Measurements from ENCODE around the gene FZD4.

FZD4 gene

GRCh38 chr11:86969258-86969657, 14.1 kb upstream of the FZD4 start:
- no peak for TF ChIP-seq TAF1 (IDR thresholded peaks at IDR 0.05; ENCODE audit: borderline replicate concordance, insufficient read depth, low read length)
- TF ChIP-seq SIN3A (IDR thresholded peaks at IDR 0.05; ENCODE audit: borderline replicate concordance, insufficient read depth, low read length) = no peak
- TF ChIP-seq POLR2AphosphoS5 (IDR thresholded peaks at IDR 0.05; ENCODE audit: low read depth, low read length) = no peak
- TF ChIP-seq REST (IDR thresholded peaks at IDR 0.05; ENCODE audit: insufficient read depth in 1 of 2, low read depth in 2 of 2, low read length in 2 of 2) = no peak
- no peak for TF ChIP-seq FOXP2 (optimal IDR thresholded peaks at IDR 0.05; ENCODE audit: borderline replicate concordance, extremely low read depth, extremely low read length, insufficient read depth)

- TF ChIP-seq TAF1 (IDR thresholded peaks at IDR 0.05; ENCODE audit: borderline replicate concordance, insufficient read depth, low read length) (no peak), REST (IDR thresholded peaks at IDR 0.05; ENCODE audit: insufficient read depth in 1 of 2, low read depth in 2 of 2, low read length in 2 of 2) (no peak), POLR2AphosphoS5 (IDR thresholded peaks at IDR 0.05; ENCODE audit: low read depth, low read length) (no peak), SIN3A (IDR thresholded peaks at IDR 0.05; ENCODE audit: borderline replicate concordance, insufficient read depth, low read length) (no peak), FOXP2 (optimal IDR thresholded peaks at IDR 0.05; ENCODE audit: borderline replicate concordance, extremely low read depth, extremely low read length, insufficient read depth) (no peak)
Observed at GRCh38 chr11:86957976-86958646, 2.9 kb upstream of the FZD4 start.

- no peak for TF ChIP-seq FOXP2 (optimal IDR thresholded peaks at IDR 0.05; ENCODE audit: borderline replicate concordance, extremely low read depth, extremely low read length, insufficient read depth)
- no peak for TF ChIP-seq REST (IDR thresholded peaks at IDR 0.05; ENCODE audit: insufficient read depth in 1 of 2, low read depth in 2 of 2, low read length in 2 of 2)
- no peak for TF ChIP-seq TAF1 (IDR thresholded peaks at IDR 0.05; ENCODE audit: borderline replicate concordance, insufficient read depth, low read length)
- TF ChIP-seq SIN3A (IDR thresholded peaks at IDR 0.05; ENCODE audit: borderline replicate concordance, insufficient read depth, low read length) = no peak
- TF ChIP-seq POLR2AphosphoS5 (IDR thresholded peaks at IDR 0.05; ENCODE audit: low read depth, low read length) = no peak
Observed at GRCh38 chr11:86956905-86957195, 1.7 kb upstream of the FZD4 start.

DNA sequence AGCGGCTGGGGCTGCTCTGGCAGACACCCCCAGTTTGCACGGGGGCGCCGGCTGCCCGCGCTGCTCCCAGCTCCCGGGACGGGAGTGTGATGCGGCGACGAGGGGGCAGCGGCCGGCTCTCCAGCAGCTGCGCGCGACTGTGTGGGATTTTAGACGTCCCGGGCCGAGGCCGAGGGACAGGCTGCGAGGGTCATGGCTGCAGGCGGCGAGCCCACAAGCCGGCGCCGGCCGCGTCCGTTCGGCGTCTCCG, 159 bp downstream of the FZD4 start:
- TF ChIP-seq FOXP2 (optimal IDR thresholded peaks at IDR 0.05; ENCODE audit: borderline replicate concordance, extremely low read depth, extremely low read length, insufficient read depth) (peak; percentile 73), POLR2AphosphoS5 (IDR thresholded peaks at IDR 0.05; ENCODE audit: low read depth, low read length) (peak; percentile 73; the same call in 1 of the 2 replicates), TAF1 (IDR thresholded peaks at IDR 0.05; ENCODE audit: borderline replicate concordance, insufficient read depth, low read length) (no peak), SIN3A (IDR thresholded peaks at IDR 0.05; ENCODE audit: borderline replicate concordance, insufficient read depth, low read length) (no peak), REST (IDR thresholded peaks at IDR 0.05; ENCODE audit: insufficient read depth in 1 of 2, low read depth in 2 of 2, low read length in 2 of 2) (no peak)
